Measurements from ENCODE around the gene RAB3IL1. TPM values are rescaled to one million over a fixed set of nuclear protein-coding genes. Genes with fewer than 3 reads are reported as not detected.

Gene RAB3IL1
- polyA plus RNA-seq, 4 donors: 18.8 to 28.5 (median 23.5) TPM

DNA sequence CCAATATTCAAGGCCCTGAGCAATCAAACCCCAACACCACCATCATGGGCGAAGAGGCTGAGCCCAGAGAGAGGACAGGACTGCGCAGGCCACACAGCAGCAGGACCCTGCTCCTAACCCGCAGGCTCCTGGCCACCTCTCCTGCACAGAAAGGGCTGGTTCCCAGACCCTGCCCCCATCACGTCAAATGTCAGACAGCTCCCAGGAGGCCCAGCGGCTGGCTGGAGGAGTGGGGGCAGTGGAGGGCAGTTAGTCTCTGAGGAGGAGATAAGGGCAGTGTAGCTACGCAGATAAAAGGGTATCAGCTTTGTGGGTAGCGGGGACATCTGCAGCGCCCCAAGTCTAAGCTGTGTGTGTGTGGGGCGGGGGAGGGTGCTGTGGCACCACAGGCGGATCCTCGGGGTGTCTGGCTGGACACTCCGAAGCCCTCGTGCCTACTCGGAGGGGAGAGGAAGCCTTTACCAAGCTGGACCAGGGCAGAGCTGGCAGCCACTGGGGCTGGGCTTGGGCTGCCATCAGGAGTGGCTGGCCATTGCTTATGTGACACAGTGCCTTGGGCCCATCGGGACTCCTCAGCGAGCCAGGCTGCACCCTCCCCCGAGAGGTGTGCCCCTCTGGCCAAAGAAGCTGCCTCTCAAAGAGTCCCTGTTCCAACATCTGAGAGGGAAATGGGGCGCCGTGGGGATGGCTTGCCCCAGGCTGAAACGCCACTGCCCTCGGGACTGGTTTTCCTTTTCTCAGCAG, 47.5 kb downstream of the RAB3IL1 start:
- DNase-seq (ENCODE audit: low read depth in 4 of 4, low spot score in 2 of 4): no peak

GRCh38 chr11:61869429-61869707, 48.0 kb downstream of the RAB3IL1 start:
- no peak for DNase-seq (ENCODE audit: low read depth in 4 of 4, low spot score in 2 of 4)

- no peak for DNase-seq (ENCODE audit: low read depth in 4 of 4, low spot score in 2 of 4)
Observed at GRCh38 chr11:61868571-61869428, 48.6 kb downstream of the RAB3IL1 start.

DNA sequence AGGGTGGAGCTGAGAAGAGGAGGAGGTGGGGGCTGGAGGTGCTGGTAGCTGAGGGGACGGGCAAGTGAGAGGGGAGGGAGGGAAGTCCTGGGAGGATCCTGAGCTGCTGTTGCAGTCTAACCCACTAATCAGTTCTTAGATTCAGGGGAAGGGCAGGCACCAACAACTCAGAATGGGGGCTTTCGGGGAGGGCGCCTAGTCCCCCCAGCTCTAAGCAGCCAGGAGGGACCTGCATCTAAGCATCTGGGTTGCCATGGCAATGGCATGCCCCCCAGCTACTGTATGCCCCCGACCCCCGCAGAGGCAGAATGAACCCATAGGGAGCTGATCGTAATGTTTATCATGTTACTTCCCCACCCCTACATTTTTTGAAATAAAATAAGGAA, 50.4 kb downstream of the RAB3IL1 start:
- no peak for DNase-seq (ENCODE audit: low read depth in 4 of 4, low spot score in 2 of 4)

DNA sequence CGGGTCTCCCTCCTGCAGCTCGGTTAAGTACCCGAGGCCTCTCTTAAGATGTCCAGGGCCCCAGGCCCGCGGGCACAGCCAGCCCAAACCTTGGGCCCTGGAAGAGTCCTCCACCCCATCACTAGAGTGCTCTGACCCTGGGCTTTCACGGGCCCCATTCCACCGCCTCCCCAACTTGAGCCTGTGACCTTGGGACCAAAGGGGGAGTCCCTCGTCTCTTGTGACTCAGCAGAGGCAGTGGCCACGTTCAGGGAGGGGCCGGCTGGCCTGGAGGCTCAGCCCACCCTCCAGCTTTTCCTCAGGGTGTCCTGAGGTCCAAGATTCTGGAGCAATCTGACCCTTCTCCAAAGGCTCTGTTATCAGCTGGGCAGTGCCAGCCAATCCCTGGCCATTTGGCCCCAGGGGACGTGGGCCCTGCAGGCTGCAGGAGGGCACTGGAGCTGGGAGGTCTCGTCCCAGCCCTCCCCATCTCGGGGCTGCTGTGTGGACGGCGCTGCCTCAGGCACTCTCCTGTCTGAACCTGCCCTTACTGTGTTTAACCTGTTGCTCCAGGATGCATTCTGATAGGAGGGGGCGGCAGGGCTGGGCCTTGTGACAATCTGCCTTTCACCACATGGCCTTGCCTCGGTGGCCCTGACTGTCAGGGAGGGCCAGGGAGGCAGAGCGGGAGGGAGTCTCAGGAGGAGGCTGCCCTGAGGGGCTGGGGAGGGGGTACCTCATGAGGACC, 51.0 kb downstream of the RAB3IL1 start:
- no peak for DNase-seq (ENCODE audit: low read depth in 4 of 4, low spot score in 2 of 4)

GRCh38 chr11:61864814-61865775, 52.3 kb downstream of the RAB3IL1 start:
- DNase-seq (ENCODE audit: low read depth in 4 of 4, low spot score in 2 of 4): no peak

GRCh38 chr11:61863548-61864081, 53.8 kb downstream of the RAB3IL1 start:
- no peak for DNase-seq (ENCODE audit: low read depth in 4 of 4, low spot score in 2 of 4)

GRCh38 chr11:61862714-61863547, 54.4 kb downstream of the RAB3IL1 start:
- no peak for DNase-seq (ENCODE audit: low read depth in 4 of 4, low spot score in 2 of 4)

- no peak for DNase-seq (ENCODE audit: low read depth in 4 of 4, low spot score in 2 of 4)
Observed at GRCh38 chr11:61861634-61862033, 55.7 kb downstream of the RAB3IL1 start.

GRCh38 chr11:61860054-61860903, 57.1 kb downstream of the RAB3IL1 start:
- DNase-seq (ENCODE audit: low read depth in 4 of 4, low spot score in 2 of 4): no peak

DNA sequence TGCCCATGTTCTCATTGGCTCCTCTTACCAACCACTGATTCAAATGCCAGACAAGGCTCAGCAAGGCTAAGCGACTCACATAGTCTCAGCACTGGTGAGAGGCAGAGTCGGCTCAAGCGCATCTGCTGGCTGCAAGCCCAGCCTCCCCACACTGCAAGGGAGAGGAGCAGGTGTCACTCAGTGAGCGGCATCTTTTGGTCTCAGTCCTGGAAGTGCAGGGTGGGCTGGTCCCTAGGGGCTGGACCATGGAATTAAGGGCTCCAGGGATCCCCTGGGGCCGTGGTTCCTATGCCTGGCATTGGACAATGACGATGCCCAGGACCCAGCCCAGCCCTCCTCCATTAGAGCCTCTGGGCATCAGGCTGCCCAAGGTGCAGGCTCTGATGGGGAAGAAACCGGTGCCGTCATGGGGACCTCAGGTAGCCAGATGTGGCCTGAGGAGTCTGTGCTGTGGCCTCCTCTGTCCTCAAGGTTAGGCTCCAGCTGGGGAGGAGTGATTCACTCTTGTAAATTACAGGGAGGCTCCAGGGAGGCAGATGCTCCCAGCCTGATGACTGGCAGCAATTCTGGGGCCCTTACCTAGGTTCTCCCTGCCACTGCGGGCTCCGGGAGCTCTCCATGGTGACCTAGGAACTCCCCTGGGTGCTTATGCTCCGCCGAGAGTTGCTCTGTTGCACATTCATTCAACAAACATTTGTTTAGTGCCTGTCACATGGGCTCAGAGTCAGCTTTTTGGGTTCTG, 61.3 kb downstream of the RAB3IL1 start:
- no peak for DNase-seq (ENCODE audit: low read depth in 4 of 4, low spot score in 2 of 4)

- DNase-seq (ENCODE audit: low read depth in 4 of 4, low spot score in 2 of 4): no peak
Observed at GRCh38 chr11:61854966-61855714, 62.2 kb downstream of the RAB3IL1 start.

GRCh38 chr11:61854206-61854895, 63.0 kb downstream of the RAB3IL1 start:
- DNase-seq (ENCODE audit: low read depth in 4 of 4, low spot score in 2 of 4): no peak

DNA sequence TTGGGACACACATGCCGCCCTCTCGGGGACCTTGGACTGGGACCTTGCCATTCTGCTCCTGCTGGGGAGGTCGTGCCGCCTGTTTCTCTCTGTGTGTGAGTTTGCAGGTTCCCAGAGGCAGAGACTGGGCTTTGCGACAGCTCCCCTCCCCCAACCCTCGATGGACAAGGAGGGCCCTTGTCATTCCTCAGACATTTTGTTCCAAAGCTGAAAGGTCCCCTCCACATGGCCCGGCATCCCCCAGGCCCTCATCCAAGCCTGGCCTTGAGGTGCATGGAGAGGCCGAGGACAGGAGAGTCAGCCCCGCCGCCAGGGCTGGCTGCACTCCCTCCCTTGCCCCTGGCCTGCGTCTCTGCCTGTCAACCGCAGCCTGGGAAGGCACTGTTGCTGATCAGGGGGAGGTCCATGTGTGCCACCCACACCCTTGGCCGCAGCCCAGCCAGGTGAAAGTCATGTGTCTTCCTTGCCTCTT, 63.6 kb downstream of the RAB3IL1 start:
- DNase-seq (ENCODE audit: low read depth in 4 of 4, low spot score in 2 of 4): no peak

- DNase-seq (ENCODE audit: low read depth in 4 of 4, low spot score in 2 of 4): no peak
Observed at GRCh38 chr11:61851900-61852295, 65.5 kb downstream of the RAB3IL1 start.

Data from left renal cortex interstitium (tissue), 4 donors.